Duodenal mucosa (tissue), 2 donors: ENCODE results near the gene HES6.
A peak's percentile ranks its signal among the peaks of the same experiment; 100 is the strongest.

Experiments used
- H3K27ac ChIP-seq: one replicate; pipeline ENCODE4 v1.7.0; 2013; ENCODE audit warnings: low read depth, low read length
- H3K27me3 ChIP-seq, 2 donors: one replicate each; pipeline ENCODE4 v1.7.0; 2013; ENCODE audit warnings: low read length in 2 of 2, control low read depth in 1 of 2; ENCODE audit not compliant: insufficient read depth in 2 of 2, control insufficient read depth in 1 of 2
- H3K36me3 ChIP-seq, 2 donors: one replicate each; pipeline ENCODE4 v1.7.0; 2013; ENCODE audit warnings: low read length in 2 of 2, control low read depth in 1 of 2; ENCODE audit not compliant: insufficient read depth in 2 of 2, control insufficient read depth in 1 of 2
- H3K4me1 ChIP-seq, 2 donors: one replicate each; pipeline ENCODE4 v1.7.0; 2013; ENCODE audit warnings: low read length in 2 of 2, control low read depth in 1 of 2; ENCODE audit not compliant: insufficient read depth in 2 of 2, control insufficient read depth in 1 of 2
- H3K4me3 ChIP-seq, 2 donors: one replicate each; pipeline ENCODE4 v1.7.0; 2013; ENCODE audit warnings: low read length in 2 of 2, low read depth in 1 of 2
- H3K9ac ChIP-seq, 2 donors: one replicate each; pipeline ENCODE4 v1.7.0; 2013; ENCODE audit warnings: low read length in 2 of 2, low read depth in 1 of 2
- H3K9me3 ChIP-seq, 2 donors: one replicate each; pipeline ENCODE4 v1.7.0; 2013; ENCODE audit warnings: low read length in 2 of 2, control low read depth in 1 of 2; ENCODE audit not compliant: control insufficient read depth in 1 of 2

Gene HES6, protein sequence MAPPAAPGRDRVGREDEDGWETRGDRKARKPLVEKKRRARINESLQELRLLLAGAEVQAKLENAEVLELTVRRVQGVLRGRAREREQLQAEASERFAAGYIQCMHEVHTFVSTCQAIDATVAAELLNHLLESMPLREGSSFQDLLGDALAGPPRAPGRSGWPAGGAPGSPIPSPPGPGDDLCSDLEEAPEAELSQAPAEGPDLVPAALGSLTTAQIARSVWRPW

DNA sequence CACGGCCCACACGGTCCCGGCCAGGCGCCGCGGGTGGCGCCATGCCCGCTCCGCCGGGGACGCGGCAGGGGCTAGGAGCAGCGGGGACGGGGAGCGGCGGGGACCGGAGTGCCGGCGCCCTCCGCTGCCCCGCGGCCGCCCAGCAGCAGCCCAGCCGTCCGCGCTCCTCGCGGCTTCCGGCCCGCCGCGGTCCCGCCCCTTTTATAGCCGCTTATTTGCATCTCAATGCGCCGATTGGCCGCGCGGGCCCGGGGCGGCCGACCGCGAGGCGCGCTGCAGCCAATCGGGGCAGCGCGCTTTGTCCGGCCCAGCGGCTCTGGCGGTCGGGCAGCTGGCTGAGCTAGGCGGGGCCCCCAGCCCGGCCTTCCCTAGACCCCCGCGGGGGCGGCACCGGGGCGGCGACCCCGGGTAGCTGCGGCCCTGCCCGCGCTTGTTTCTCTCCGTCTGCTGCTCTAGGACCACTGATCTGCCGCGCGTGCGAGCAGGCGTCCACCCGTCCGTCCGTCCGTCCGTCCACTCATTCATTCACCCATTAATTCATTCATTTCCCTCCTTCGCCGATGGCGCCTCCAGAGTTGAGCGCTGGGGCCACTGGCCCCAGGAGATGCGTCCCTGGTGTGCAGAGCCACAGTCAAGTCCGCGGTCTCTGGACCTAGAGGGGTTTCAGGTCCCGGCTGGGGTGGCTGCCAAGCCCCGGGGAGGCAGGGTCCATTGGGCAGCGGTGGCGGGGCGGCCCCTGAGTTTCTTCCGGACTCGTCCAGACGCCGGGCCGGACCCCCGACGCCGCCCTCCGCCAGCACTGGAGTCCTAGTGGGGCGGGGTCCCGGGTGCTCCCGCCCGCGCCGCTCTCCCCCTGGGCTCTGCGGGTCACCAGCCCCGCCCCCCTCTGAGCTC lies at the start of gene HES6:
Gene HES6 (minus strand): TSS at position 176 of the 894 bp plus-strand sequence. CDS start 133 bp downstream, at position 43.
- H3K27me3 ChIP-seq, result no peaks in the 10 kb centered on the region
- H3K4me3 ChIP-seq, result peak within 1 kb of the TSS; percentile 62 to 67
- H3K36me3 ChIP-seq, result peaks cover 1% of the 10 kb centered on the region in 2 donors
- no peak within 1 kb of the TSS for H3K27ac ChIP-seq
- H3K9ac ChIP-seq, result peak within 1 kb of the TSS in 1 of 2 donors; percentile 32
- H3K4me1 ChIP-seq, result peaks cover 14 to 23% of the 10 kb centered on the region in 2 donors
- no peaks in the 10 kb centered on the region for H3K9me3 ChIP-seq

DNA sequence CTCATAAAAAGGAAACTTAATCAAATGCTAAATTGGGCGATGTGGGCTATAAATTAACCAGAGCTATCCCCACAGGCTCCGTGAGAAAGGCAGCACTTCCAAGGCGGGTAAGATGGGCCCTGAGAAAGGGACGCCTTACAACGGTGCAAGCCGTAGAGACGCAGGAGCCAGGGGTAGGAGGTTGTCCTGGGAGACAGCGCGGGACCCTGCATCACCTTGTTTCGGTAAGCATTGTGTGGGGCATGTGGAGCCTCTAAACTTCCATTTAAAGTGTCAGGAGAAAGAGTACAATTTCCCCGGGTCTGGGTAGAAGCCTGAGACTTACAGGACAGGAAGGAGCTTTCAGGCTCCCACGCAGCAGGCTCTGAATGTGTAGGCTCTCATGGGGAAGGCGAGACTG lies 49.7 kb upstream of the HES6 start:
- Histone ChIP-seq H3K4me3 (peak overlapping the region; percentile 67 to 69), H3K27me3 (no peaks in the 10 kb centered on the region), H3K9me3 (no peaks in the 10 kb centered on the region), H3K27ac (peak overlapping the region; percentile 4), H3K4me1 (peaks cover 63 to 66% of the 10 kb centered on the region in 2 donors), H3K36me3 (no peaks in the 10 kb centered on the region), H3K9ac (peak overlapping the region; percentile 71 to 74)

DNA sequence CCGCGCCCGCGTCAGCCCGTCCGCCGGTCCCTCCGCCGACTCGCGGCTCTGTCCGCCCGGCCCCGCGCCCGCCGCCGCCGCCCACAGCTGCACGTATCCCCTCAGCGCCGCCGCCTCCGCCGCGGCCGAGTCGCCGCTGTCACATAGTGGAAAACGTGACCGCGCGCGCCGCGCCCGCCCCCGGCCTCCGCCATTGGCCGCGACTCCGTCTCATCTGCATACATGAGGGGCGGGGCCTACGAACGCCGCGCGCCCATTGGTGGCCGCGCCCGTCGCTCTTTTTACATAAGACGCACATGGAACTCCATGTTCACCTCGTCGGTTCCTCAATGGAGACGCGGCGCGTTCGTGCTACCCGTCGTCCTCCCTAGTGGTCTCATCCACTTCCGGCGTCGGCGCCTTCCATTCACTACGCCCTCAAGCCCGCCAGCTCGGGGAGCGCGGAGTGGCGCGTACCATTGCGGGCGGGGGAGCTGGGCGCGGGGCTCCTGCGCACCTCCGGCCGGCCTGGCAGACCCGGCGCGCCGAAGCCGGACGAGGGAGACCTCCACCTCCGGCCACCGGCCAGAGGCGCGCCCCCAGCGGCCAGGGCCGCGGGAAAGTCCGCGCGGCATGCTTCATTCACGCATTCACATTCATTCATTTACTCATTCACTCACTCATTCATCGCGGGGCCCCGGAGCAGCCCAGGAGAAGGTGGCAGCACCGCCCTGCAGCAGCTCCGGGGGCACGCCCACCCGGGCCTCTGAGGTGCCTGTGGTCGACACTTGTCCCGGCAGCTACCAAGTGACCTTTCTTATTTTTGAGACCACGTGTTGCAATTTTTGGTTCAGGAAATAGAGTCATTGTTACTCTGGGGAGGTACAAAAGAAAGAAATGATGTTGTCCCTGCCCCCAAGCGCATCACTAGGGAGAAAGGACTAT lies 49.1 kb upstream of the HES6 start:
- Histone ChIP-seq H3K4me1 (peaks cover 60 to 62% of the 10 kb centered on the region in 2 donors), H3K9me3 (no peaks in the 10 kb centered on the region)

DNA sequence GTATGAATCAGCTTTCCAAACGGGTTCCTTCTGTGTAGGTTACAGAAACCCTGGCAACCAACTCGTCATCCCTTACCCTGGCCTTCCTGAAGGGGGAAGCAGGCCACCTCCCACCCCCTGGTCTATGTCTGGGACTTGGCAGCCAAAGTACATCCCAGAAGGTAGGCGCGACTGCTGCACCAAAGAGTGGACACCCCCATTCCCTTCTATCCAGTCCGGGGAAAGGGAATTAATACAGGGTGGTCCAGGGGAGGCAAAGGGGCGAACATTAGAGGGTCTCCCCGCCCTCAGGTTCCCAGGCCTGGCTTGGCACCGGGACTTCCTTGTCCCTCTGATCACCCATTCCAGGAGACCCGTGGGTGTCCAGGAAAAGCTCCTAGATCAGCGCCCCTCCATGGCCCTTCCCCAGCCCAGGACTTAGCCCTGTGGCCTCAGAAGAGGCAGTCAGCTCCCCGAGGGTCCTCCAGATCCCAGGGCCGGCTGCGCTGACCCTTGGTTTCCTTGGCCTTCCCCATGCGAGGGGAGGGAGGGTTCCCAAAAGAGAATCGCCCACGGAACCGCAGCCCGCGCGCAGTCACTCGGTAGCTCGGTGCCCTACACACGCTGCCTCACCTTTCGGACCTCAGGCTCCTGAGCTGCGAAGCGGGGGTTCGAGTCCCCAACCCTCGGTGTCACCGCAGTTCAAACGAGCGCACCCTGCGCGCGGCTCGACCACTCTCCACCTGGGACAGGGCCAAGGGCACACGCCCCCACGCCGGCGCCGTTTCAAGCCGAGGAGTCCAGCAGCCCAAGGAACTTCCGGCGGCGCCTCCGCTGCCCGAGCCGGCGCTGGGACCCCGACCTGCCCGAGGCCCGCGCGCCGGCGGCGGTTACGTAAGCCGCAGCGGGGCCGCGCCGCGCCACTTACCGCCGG lies 48.2 kb upstream of the HES6 start, which contains the start of gene PER2:
Gene PER2 (minus strand): TSS at position 874 of the 913 bp plus-strand sequence. CDS start 10,674 bp downstream, outside the sequence.
- no peaks in the 10 kb centered on the region for H3K9me3 ChIP-seq
- peaks cover 67 to 68% of the 10 kb centered on the region in 2 donors for H3K4me1 ChIP-seq
- peak within 1 kb of the TSS; percentile 85 to 87 for H3K4me3 ChIP-seq

More for the DNA sequence above, 49.1 kb upstream of the HES6 start:
- H3K9ac ChIP-seq, result peak overlapping the region; percentile 71 to 86
- H3K4me3 ChIP-seq, result peak overlapping the region; percentile 69 to 87
- H3K27ac ChIP-seq, result peak overlapping the region; percentile 79
- no peaks in the 10 kb centered on the region for H3K27me3 ChIP-seq
- no peaks in the 10 kb centered on the region for H3K36me3 ChIP-seq

DNA sequence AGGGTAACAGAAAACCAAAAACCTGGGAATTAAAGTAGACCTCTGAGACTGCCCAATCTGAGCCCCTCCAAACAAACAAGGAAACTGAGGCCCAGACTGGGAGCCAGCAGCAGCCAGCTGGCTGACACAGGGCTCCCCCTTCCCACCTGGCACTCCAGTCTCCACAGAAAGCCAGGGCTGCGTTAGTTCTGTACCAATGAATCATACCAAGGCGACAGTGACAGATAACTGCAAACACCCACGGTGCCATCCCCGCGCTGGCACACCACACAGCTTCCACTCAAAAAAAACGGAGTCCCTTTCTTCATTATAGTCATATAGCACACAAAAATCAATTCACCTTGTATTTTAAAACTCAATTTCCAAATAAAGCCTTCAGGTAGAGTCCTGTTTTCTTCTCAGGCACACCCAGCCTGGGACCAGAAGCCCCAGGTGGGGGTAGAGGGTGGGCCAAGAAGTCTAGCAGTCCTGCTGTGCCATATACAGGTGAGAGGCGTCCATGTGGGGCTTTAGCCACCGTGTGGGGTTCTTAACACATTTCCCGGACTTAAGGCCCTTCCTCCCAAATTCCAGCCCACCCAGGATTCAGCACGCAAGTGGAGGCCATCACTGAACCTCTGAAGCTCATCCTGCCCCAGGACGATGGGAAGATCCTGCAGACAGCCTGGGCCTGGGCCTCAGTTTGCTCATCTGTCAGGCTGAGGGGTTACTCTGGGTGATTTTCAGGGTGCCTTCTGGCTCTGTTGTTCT lies 47.3 kb upstream of the HES6 start:
- Histone ChIP-seq H3K27ac (peak overlapping the region; percentile 73), H3K36me3 (no peaks in the 10 kb centered on the region), H3K4me1 (peaks cover 68 to 72% of the 10 kb centered on the region in 2 donors), H3K9ac (peak overlapping the region; percentile 86 to 97), H3K27me3 (no peaks in the 10 kb centered on the region), H3K9me3 (no peaks in the 10 kb centered on the region), H3K4me3 (peak overlapping the region; percentile 85 to 87)

More for the DNA sequence above, 48.2 kb upstream of the HES6 start, which contains the start of gene PER2:
- H3K27me3 ChIP-seq, result no peaks in the 10 kb centered on the region
- H3K9ac ChIP-seq, result peak within 1 kb of the TSS; percentile 86 to 97
- no peaks in the 10 kb centered on the region for H3K36me3 ChIP-seq
- H3K27ac ChIP-seq, result peak within 1 kb of the TSS; percentile 79

DNA sequence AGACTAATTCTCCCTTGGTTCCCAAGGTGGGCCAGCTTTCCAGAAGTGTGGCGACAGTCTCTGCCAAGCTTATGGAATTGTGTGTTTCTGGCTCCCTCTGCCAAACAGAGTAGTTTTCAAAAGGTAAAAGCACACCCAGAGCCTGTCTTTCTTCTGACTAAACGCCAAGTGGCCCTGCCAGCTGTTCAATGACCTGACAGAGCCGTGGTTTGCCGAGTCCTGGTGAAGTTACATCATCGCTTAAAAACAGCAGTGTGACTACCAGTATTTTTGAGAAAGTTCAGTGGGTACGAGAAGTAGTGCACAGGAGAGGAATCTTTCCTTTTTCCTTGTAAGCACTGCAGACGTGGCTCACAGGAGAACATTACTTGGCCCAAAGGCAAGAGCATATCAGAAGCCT lies 46.7 kb upstream of the HES6 start:
- peak overlapping the region; percentile 86 to 97 for H3K9ac ChIP-seq

DNA sequence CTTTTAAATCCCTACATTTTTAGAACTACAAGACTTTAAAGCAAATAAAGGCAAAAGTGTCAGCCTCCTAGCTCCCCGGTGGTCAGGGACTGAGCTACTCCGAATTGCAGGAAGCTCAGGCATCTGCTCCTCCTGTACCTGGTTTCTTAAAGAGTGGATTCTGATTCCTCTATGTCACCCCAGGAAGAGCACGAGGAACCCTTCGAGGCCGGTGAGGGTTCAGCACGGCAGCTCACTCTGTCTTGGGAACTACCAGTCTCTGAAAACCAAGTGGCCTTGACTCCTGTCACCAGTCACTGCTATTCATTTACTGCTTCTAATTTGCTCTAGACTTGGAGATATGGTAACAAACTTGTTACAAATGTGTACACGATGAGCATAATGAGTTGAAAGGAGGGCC lies 46.3 kb upstream of the HES6 start:
- Histone ChIP-seq H3K9me3 (no peaks in the 10 kb centered on the region), H3K36me3 (peaks cover 0 to 4% of the 10 kb centered on the region in 2 donors), H3K27ac (peak overlapping the region; percentile 73), H3K4me1 (peaks cover 72 to 81% of the 10 kb centered on the region in 2 donors), H3K9ac (peak overlapping the region; percentile 86 to 97), H3K4me3 (peak overlapping the region; percentile 33 to 85), H3K27me3 (no peaks in the 10 kb centered on the region)

More for the DNA sequence above, 46.7 kb upstream of the HES6 start:
- Histone ChIP-seq H3K27me3 (no peaks in the 10 kb centered on the region), H3K4me3 (peak overlapping the region; percentile 85 to 87), H3K27ac (peak overlapping the region; percentile 73), H3K36me3 (peaks cover 0 to 4% of the 10 kb centered on the region in 2 donors), H3K4me1 (peaks cover 70 to 77% of the 10 kb centered on the region in 2 donors), H3K9me3 (no peaks in the 10 kb centered on the region)

DNA sequence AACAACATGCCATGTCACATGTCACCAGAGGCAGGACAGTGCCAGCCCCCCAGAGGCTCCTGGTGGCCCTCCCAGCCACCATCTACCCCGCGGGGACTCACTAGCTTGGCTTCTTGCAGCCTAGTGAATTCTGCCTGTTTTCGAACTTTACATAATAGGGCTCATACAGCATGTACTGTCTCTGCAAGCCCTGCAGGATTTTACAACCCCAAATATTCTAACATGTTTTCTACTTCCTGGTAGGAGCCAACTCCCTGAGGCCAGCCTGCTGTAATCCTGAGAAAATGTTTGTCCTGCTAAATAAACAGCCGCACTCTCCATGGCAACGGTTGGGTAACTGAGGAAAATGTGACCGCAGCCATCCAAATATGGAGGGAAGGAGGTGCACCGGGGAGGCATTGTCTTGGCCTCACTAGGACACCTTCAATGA lies 45.8 kb upstream of the HES6 start:
- peak overlapping the region; percentile 73 for H3K27ac ChIP-seq
- H3K27me3 ChIP-seq, result no peaks in the 10 kb centered on the region
- H3K4me1 ChIP-seq, result peaks cover 70 to 77% of the 10 kb centered on the region in 2 donors
- peak overlapping the region; percentile 43 to 85 for H3K4me3 ChIP-seq
- H3K36me3 ChIP-seq, result peaks cover 0 to 4% of the 10 kb centered on the region in 2 donors
- H3K9me3 ChIP-seq, result no peaks in the 10 kb centered on the region
- peak overlapping the region; percentile 86 to 97 for H3K9ac ChIP-seq
